ENCODE results near the gene WDR1. TPM values are rescaled to one million over a fixed set of nuclear protein-coding genes. Genes with fewer than 3 reads are reported as not detected.
A peak's percentile ranks its signal among the peaks of the same experiment; 100 is the strongest.

WDR1 gene
- total and polyA plus RNA-seq, 10 of the 15 experiments (the other 5 are each of a cell fraction or from before 2014, with no cell fraction given), result 28.5 to 397 (median 290) TPM

GRCh38 chr4:10128761-10129160 lies 12.2 kb upstream of the WDR1 start:
- intact Hi-C loops (cut with micrococcal nuclease; ENCODE audit: unreplicated experiment), result no loop called here
- WGBS (ENCODE audit: insufficient coverage, insufficient replicate concordance, low lambda C conversion rate, missing lambda C conversion rate), result 0% methylated on average over 2 of the region's 2 CpGs
- CTCF ChIA-PET, result interaction anchor here (1.2 to 1.8 kb wide), 2 partner anchors 10 to 26 kb away, joined by 3 to 5 read pairs; no protein-coding TSS in a partner anchor
- H3K36me3 ChIP-seq (ENCODE audit: control insufficient read depth in 2 of 2, insufficient read depth in 2 of 2, low read length in 1 of 2), result no peaks in the 10 kb centered on the region
- DNase-seq (ENCODE audit: low read depth, low spot score), result no peak
- no peaks in the 10 kb centered on the region; a peak in 1 of 4 replicates for H3K27me3 ChIP-seq (replicated peaks in 1 of 2; ENCODE audit: control insufficient read depth in 2 of 2, insufficient read depth in 2 of 2, low read length in 1 of 2)
- FAIRE-seq, result no peak
- H3K4me3 ChIP-seq, result no peak overlapping the region
- no peaks in the 10 kb centered on the region; the same call in 2 of the 3 replicates for H3K9me3 ChIP-seq (replicated peaks; ENCODE audit: control insufficient read depth, insufficient read depth, low read length)
- no TSS peak for BruUV-seq (replicated peaks)
- RAD21 ChIA-PET (ENCODE audit: unreplicated experiment), result interaction anchor here (2.5 kb wide), 1 partner anchor 11 kb away, joined by 16 read pairs; the partner anchor contains the start of gene WDR1
- no peak overlapping the region for H2AFZ ChIP-seq (ENCODE audit: control insufficient read depth, low read depth, low read length)
- no peak overlapping the region for H3K4me2 ChIP-seq (ENCODE audit: control insufficient read depth, insufficient read depth)
- H3K79me2 ChIP-seq (ENCODE audit: control insufficient read depth, insufficient read depth, low read length), result no peaks in the 10 kb centered on the region
- ATAC-seq, result peak; percentile 42
- in situ Hi-C loops (cut with MboI), result no loop called here
- SMC1A ChIA-PET (ENCODE audit: uncharacterized antibody, unreplicated experiment), result interaction anchor here (3.1 kb wide), 1 partner anchor 10 kb away, joined by 18 read pairs; no protein-coding TSS in a partner anchor
- no peaks in the 10 kb centered on the region for H3K4me1 ChIP-seq (ENCODE audit: control insufficient read depth, insufficient read depth, low read length)
- POLR2A ChIA-PET, result interaction anchor here (1.5 kb wide), 1 partner anchor 11 kb away, joined by 4 read pairs; no protein-coding TSS in a partner anchor
- no peaks in the 10 kb centered on the region for H4K20me1 ChIP-seq (ENCODE audit: control insufficient read depth, insufficient read depth)
- no peak overlapping the region for H3K27ac ChIP-seq (ENCODE audit: control insufficient read depth, insufficient read depth)
- H3K9ac ChIP-seq (ENCODE audit: control insufficient read depth, insufficient read depth, low read length), result no peak overlapping the region
- no peak for TF ChIP-seq MEF2B (IDR thresholded peaks at IDR 0.05; ENCODE audit: partially characterized antibody, poor library complexity, severe bottlenecking)
- TF ChIP-seq SREBF2 (IDR thresholded peaks at IDR 0.05; ENCODE audit: low read length), result no peak
- TF ChIP-seq PRDM15 (CRISPR knock-in tag; IDR thresholded peaks at IDR 0.05), result no peak
- TF ChIP-seq NBN (IDR thresholded peaks at IDR 0.05), result no peak
- no peak for TF ChIP-seq KDM1A (IDR thresholded peaks at IDR 0.05; ENCODE audit: borderline replicate concordance)
- no peak for TF ChIP-seq CREB1 (IDR thresholded peaks at IDR 0.05; ENCODE audit: low read depth)
- no peak for TF ChIP-seq CREM (IDR thresholded peaks at IDR 0.05; ENCODE audit: low read depth)
- TF ChIP-seq BCL11A (IDR thresholded peaks at IDR 0.05; ENCODE audit: low read depth, low read length), result no peak
- no peak for TF ChIP-seq ZNF592 (IDR thresholded peaks at IDR 0.05)
- TF ChIP-seq SRF (IDR thresholded peaks at IDR 0.05; ENCODE audit: low read depth in 2 of 2, low read length in 2 of 2), result no peak
- TF ChIP-seq YY1 (IDR thresholded peaks at IDR 0.05; ENCODE audit: low read depth, low read length), result no peak
- no peak for TF ChIP-seq ZBED1 (IDR thresholded peaks at IDR 0.05; ENCODE audit: borderline replicate concordance)
- no peak for TF ChIP-seq ESRRA (IDR thresholded peaks at IDR 0.05; ENCODE audit: low read length)
- TF ChIP-seq GABPA (IDR thresholded peaks at IDR 0.05; ENCODE audit: low read depth), result no peak
- TF ChIP-seq MTA3 (IDR thresholded peaks at IDR 0.05; ENCODE audit: borderline replicate concordance, low read length), result no peak
- no peak for TF ChIP-seq MLLT1 (IDR thresholded peaks at IDR 0.05)
- TF ChIP-seq TBL1XR1 (IDR thresholded peaks at IDR 0.05; ENCODE audit: low read depth, low read length), result no peak
- TF ChIP-seq LARP7 (IDR thresholded peaks at IDR 0.05), result no peak

All from GM12878 (cell line).